Stimulated activated CD4-positive, alpha-beta T cell treated with anti-CD3 and anti-CD28 coated beads, Interleukin-12 subunit alpha, Interleukin-12 subunit beta, amount 100 ng/mL, for 24 hours (primary cell): ENCODE results near the gene PI4KA.
"Not testable (repeated sequence)": the region's sequence is repeated elsewhere in the genome, so short reads cannot be mapped to it uniquely, and the experiment has no call there.

ENCODE experiments used
- DNase-seq, 2 experiments: peaks; one replicate each; pipeline ENCODE4 v3.0.0-alpha.2; 2020; ENCODE audit warnings: low read depth in 2 of 2

The PI4KA gene

GRCh38 chr22:20695205-20695604, 163.4 kb downstream of the PI4KA start:
- not testable (repeated sequence) for DNase-seq

- not testable (repeated sequence) for DNase-seq
Measured at GRCh38 chr22:20694256-20694655, 164.4 kb downstream of the PI4KA start.

- DNase-seq = not testable (repeated sequence)
Measured at GRCh38 chr22:20692926-20693325, 165.7 kb downstream of the PI4KA start.

GRCh38 chr22:20690586-20691317, 167.9 kb downstream of the PI4KA start:
- DNase-seq = not testable (repeated sequence)

GRCh38 chr22:20687356-20688172, 171.0 kb downstream of the PI4KA start:
- not testable (repeated sequence) for DNase-seq

- DNase-seq = not testable (repeated sequence)
Measured at GRCh38 chr22:20685764-20686163, 172.8 kb downstream of the PI4KA start.

GRCh38 chr22:20678792-20679435, 179.7 kb downstream of the PI4KA start:
- DNase-seq = not testable (repeated sequence)

- DNase-seq = no peak
Measured at GRCh38 chr22:20677684-20678242, 180.8 kb downstream of the PI4KA start.

- not testable (repeated sequence) for DNase-seq
Measured at GRCh38 chr22:20675613-20676012, 183.0 kb downstream of the PI4KA start.

- DNase-seq = no peak
Measured at GRCh38 chr22:20674998-20675397, 183.6 kb downstream of the PI4KA start.

- no peak for DNase-seq
Measured at GRCh38 chr22:20673295-20674195, 185.1 kb downstream of the PI4KA start.

GRCh38 chr22:20672732-20673131, 185.9 kb downstream of the PI4KA start:
- no peak for DNase-seq

- no peak for DNase-seq
Measured at GRCh38 chr22:20672082-20672424, 186.6 kb downstream of the PI4KA start.

GRCh38 chr22:20671409-20672081, 187.1 kb downstream of the PI4KA start:
- no peak for DNase-seq

GRCh38 chr22:20670457-20671261, 188.0 kb downstream of the PI4KA start:
- not testable (repeated sequence) for DNase-seq

- DNase-seq = not testable (repeated sequence)
Measured at GRCh38 chr22:20669884-20670283, 188.7 kb downstream of the PI4KA start.

GRCh38 chr22:20669471-20669870, 189.1 kb downstream of the PI4KA start:
- DNase-seq = not testable (repeated sequence)

GRCh38 chr22:20668769-20669168, 189.8 kb downstream of the PI4KA start:
- not testable (repeated sequence) for DNase-seq

GRCh38 chr22:20668226-20668625, 190.4 kb downstream of the PI4KA start:
- not testable (repeated sequence) for DNase-seq

GRCh38 chr22:20667548-20667947, 191.1 kb downstream of the PI4KA start:
- DNase-seq = not testable (repeated sequence)
